B cell (primary cell): Measurements from ENCODE around the gene GRAP. TPM values are rescaled to one million over a fixed set of nuclear protein-coding genes. Genes with fewer than 3 reads are reported as not detected.

ENCODE experiments used
- ATAC-seq: fragments of 200-7000 bp; cut with Tn5 transposase; one replicate; pipeline ENCODE4 v1.10.0; 2021; ENCODE audit warnings: low read depth, mild to moderate bottlenecking, moderate number of reproducible peaks, moderate library complexity
- CTCF ChIA-PET: fragments of 350-600 bp; sonication (Branson Sonifier 250); formaldehyde crosslinking; loops from one replicate; lab custom pipeline; 2021; ENCODE audit warnings: antibody characterized with exemption, inconsistent platforms; lab: Charles Lee
- POLR2A ChIA-PET: fragments of 350-600 bp; sonication (Branson Sonifier 250); formaldehyde crosslinking; loops from one replicate; lab custom pipeline; 2021; ENCODE audit warnings: antibody characterized with exemption; lab: Charles Lee
- DNase-seq: peaks from one replicate; pipeline ENCODE4 v3.0.0; 2013
- H2AFZ ChIP-seq: 2 replicates; pipeline ENCODE4 v1.6.1; 2012; ENCODE audit warnings: mild to moderate bottlenecking, low read depth, low read length; ENCODE audit not compliant: insufficient read depth, poor library complexity, severe bottlenecking
- H3K27ac ChIP-seq, 2 donors: 1 replicate in 1 of 2; 2 replicates in 1 of 2; pipeline ENCODE4 v1.5.1; 2012 to 2013; ENCODE audit warnings: low read length in 2 of 2, mild to moderate bottlenecking in 2 of 2, moderate library complexity in 1 of 2
- H3K27me3 ChIP-seq, 4 experiments: fragments of 200-600 bp in 1 of 4; sonication (generic) in 1 of 4; replicated peaks in 1 of 4; 1 replicate in 2 of 4; 2 replicates in 2 of 4; pipeline versions ENCODE4 v1.6.1 to v1.7.0; 2013 to 2016; ENCODE audit warnings: low read length in 3 of 4, mild to moderate bottlenecking in 2 of 4, mixed read lengths in 1 of 4, moderate library complexity in 1 of 4; ENCODE audit not compliant: insufficient read depth in 4 of 4, control insufficient read depth in 3 of 4; ENCODE audit errors: control extremely low read depth in 1 of 4
- H3K36me3 ChIP-seq, 2 experiments: replicated peaks in 1 of 2; 1 replicate in 1 of 2; 2 replicates in 1 of 2; pipeline versions ENCODE4 v1.6.1 to v1.7.1; 2013; ENCODE audit warnings: low read length in 1 of 2; ENCODE audit not compliant: insufficient read depth in 2 of 2, control insufficient read depth in 1 of 2; ENCODE audit errors: control extremely low read depth in 1 of 2, extremely low read depth in 1 of 2
- H3K4me1 ChIP-seq, 2 donors: fragments of 200-600 bp in 1 of 2; sonication (generic) in 1 of 2; 1 replicate in 1 of 2; 2 replicates in 1 of 2; pipeline versions ENCODE4 v1.5.1 to v1.6.1; 2013 to 2017; ENCODE audit warnings: low read length in 2 of 2; ENCODE audit not compliant: control insufficient read depth in 2 of 2, insufficient read depth in 2 of 2
- H3K4me2 ChIP-seq: replicated peaks from 2 replicates; pipeline ENCODE3; 2012; ENCODE audit warnings: mild to moderate bottlenecking, low read depth, low read length; ENCODE audit not compliant: poor library complexity, severe bottlenecking
- H3K4me3 ChIP-seq, 5 experiments: fragments of 200-600 bp in 1 of 5; sonication (generic) in 1 of 5; 1 replicate in 3 of 5; 2 replicates in 2 of 5; pipeline versions ENCODE4 v1.5.1 to v1.7.0; 2011 to 2016; ENCODE audit warnings: low read length in 4 of 5, mild to moderate bottlenecking in 4 of 5, low read depth in 2 of 5, control low read depth in 1 of 5, moderate library complexity in 1 of 5; ENCODE audit not compliant: insufficient read depth in 1 of 5; ENCODE audit errors: control extremely low read depth in 1 of 5, extremely low read depth in 1 of 5
- H3K79me2 ChIP-seq: fragments of 200-600 bp; sonication (generic); one replicate; pipeline ENCODE4 v1.6.0; 2016; ENCODE audit warnings: low read length; ENCODE audit not compliant: control insufficient read depth, insufficient read depth
- H3K9ac ChIP-seq: fragments of 200-600 bp; sonication (generic); 2 replicates; pipeline ENCODE4 v1.6.1; 2017; ENCODE audit warnings: mild to moderate bottlenecking, low read length, moderate library complexity
- H3K9me3 ChIP-seq, 3 donors: one replicate each; pipeline versions ENCODE4 v1.6.1 to v1.7.1; 2013; ENCODE audit warnings: low read length in 2 of 3; ENCODE audit not compliant: control insufficient read depth in 2 of 3, insufficient read depth in 1 of 3; ENCODE audit errors: control extremely low read depth in 1 of 3
- H4K20me1 ChIP-seq: 2 replicates; pipeline ENCODE4 v1.6.0; 2012; ENCODE audit warnings: mild to moderate bottlenecking, low read length; ENCODE audit not compliant: insufficient read depth, control insufficient read depth, poor library complexity, severe bottlenecking
- H3K27ac Mint-ChIP-seq: one replicate; pipeline ENCODE4 v1.8.0; 2021; ENCODE audit warnings: mixed read lengths
- H3K27me3 Mint-ChIP-seq: one replicate; pipeline ENCODE4 v1.8.0; 2021; ENCODE audit warnings: mixed read lengths
- H3K4me1 Mint-ChIP-seq: one replicate; pipeline ENCODE4 v1.8.0; 2021; ENCODE audit warnings: mixed read lengths
- H3K4me3 Mint-ChIP-seq: one replicate; pipeline ENCODE4 v1.8.0; 2021; ENCODE audit warnings: mixed read lengths
- H3K9me3 Mint-ChIP-seq: one replicate; pipeline ENCODE4 v1.8.0; 2022; ENCODE audit warnings: mixed read lengths; ENCODE audit not compliant: insufficient read depth
- EZH2 ChIP-seq: IDR thresholded peaks from 2 replicates; pipeline ENCODE4 v1.6.1; 2012; ENCODE audit warnings: borderline replicate concordance, low read depth, mild to moderate bottlenecking, moderate library complexity, low read length; ENCODE audit not compliant: insufficient read depth, poor library complexity, severe bottlenecking
- WGBS: methylation state at CpG from one replicate; pipeline ENCODE4 v1.1.5; 2013; ENCODE audit warnings: missing lambda C conversion rate; ENCODE audit not compliant: insufficient coverage; 5-methylcytosine and 5-hydroxymethylcytosine counted together
- intact Hi-C: fragments of 100-400 bp; cut with micrococcal nuclease; formaldehyde crosslinking; loops from one replicate; pipeline ENCODE4 v1.10.0; 2022
- polyA plus RNA-seq: library from polyadenylated mRNA; depleted of rRNA; stranded (reverse); fragments of >200 nt; gene quantifications from 2 replicates; pipeline ENCODE4 v1.2.3, GENCODE V29; 2012
- total RNA-seq, 2 donors: library from RNA; stranded (reverse); fragments of 120-200 nt in 1 of 2; gene quantifications; 1 replicate in 1 of 2; 2 replicates in 1 of 2; pipeline versions ENCODE4 v1.2.3 to v1.2.4, GENCODE V29; 2013 to 2022
- TF ChIP-seq, protein P1 (sequence below): fragments of 200-600 bp; IDR thresholded peaks from one replicate; pipeline ENCODE4 v1.8.0; 2022; ENCODE audit warnings: antibody characterized with exemption, mild to moderate bottlenecking

The GRAP gene
- total and polyA plus RNA-seq, 2 donors (not counting 1 experiment from before 2014, with no cell fraction given): 59.8 to 93.2 TPM

GRCh38 chr17:18980682-18981334, 65.9 kb downstream of the GRAP start:
- H3K9ac ChIP-seq: no peak overlapping the region
- H3K27ac Mint-ChIP-seq: no peak overlapping the region
- ChIA-PET POLR2A (no interaction called here), CTCF (interaction anchor here (2.0 kb wide), 1 partner anchor 20 kb away, joined by 6 read pairs; no protein-coding TSS in a partner anchor)
- no peak overlapping the region for H3K4me3 Mint-ChIP-seq
- H3K9me3 Mint-ChIP-seq: no peaks in the 10 kb centered on the region
- H3K27me3 Mint-ChIP-seq: no peaks in the 10 kb centered on the region
- no peak overlapping the region for H3K4me3 ChIP-seq
- H3K79me2 ChIP-seq: no peaks in the 10 kb centered on the region
- 97% methylated on average over 12 of the region's 13 CpGs for WGBS
- H3K27me3 ChIP-seq: no peaks in the 10 kb centered on the region
- intact Hi-C loops: no loop called here
- no peak for ATAC-seq
- H3K4me1 Mint-ChIP-seq: no peaks in the 10 kb centered on the region
- no peak overlapping the region for H3K27ac ChIP-seq
- H4K20me1 ChIP-seq: no peaks in the 10 kb centered on the region
- H3K9me3 ChIP-seq: no peaks in the 10 kb centered on the region
- no peak for TF ChIP-seq EZH2
- TF ChIP-seq, protein P1, sequence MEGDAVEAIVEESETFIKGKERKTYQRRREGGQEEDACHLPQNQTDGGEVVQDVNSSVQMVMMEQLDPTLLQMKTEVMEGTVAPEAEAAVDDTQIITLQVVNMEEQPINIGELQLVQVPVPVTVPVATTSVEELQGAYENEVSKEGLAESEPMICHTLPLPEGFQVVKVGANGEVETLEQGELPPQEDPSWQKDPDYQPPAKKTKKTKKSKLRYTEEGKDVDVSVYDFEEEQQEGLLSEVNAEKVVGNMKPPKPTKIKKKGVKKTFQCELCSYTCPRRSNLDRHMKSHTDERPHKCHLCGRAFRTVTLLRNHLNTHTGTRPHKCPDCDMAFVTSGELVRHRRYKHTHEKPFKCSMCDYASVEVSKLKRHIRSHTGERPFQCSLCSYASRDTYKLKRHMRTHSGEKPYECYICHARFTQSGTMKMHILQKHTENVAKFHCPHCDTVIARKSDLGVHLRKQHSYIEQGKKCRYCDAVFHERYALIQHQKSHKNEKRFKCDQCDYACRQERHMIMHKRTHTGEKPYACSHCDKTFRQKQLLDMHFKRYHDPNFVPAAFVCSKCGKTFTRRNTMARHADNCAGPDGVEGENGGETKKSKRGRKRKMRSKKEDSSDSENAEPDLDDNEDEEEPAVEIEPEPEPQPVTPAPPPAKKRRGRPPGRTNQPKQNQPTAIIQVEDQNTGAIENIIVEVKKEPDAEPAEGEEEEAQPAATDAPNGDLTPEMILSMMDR: no peak
- H3K4me2 ChIP-seq: no peak overlapping the region
- DNase-seq: no peak
- no peak overlapping the region for H2AFZ ChIP-seq
- H3K4me1 ChIP-seq: no peaks in the 10 kb centered on the region
- peaks cover 0 to 23% of the 10 kb centered on the region in 2 experiments for H3K36me3 ChIP-seq

- Mint-ChIP-seq H3K4me1 (no peaks in the 10 kb centered on the region), H3K9me3 (no peaks in the 10 kb centered on the region), H3K4me3 (no peak overlapping the region), H3K27ac (no peak overlapping the region), H3K27me3 (no peaks in the 10 kb centered on the region)
- no peak for TF ChIP-seq EZH2
- TF ChIP-seq, protein P1: no peak
- no peak for DNase-seq
- POLR2A ChIA-PET: interaction anchor here (0.5 kb wide), 1 partner anchor 64 kb away, joined by 6 read pairs; no protein-coding TSS in a partner anchor
- Histone ChIP-seq H3K9ac (no peak overlapping the region), H3K27ac (no peak overlapping the region), H3K9me3 (no peaks in the 10 kb centered on the region), H3K36me3 (peaks cover 0 to 19% of the 10 kb centered on the region in 2 experiments), H3K4me3 (no peak overlapping the region), H4K20me1 (no peaks in the 10 kb centered on the region), H3K4me1 (no peaks in the 10 kb centered on the region), H3K79me2 (no peaks in the 10 kb centered on the region), H3K27me3 (no peaks in the 10 kb centered on the region), H3K4me2 (no peak overlapping the region), H2AFZ (no peak overlapping the region)
- 95% methylated on average over 17 of the region's 17 CpGs for WGBS
- intact Hi-C loops: no loop called here
- no peak for ATAC-seq
- CTCF ChIA-PET: no interaction called here
These were observed 68.1 kb downstream of the GRAP start for GRCh38 chr17:18978655-18979054.
